MM.1S (cell line): ENCODE results near the gene ARHGAP44.

ENCODE experiments used
- DNase-seq: peaks from one replicate; pipeline ENCODE4 v3.0.0-alpha.2; 2015
- H2AFZ ChIP-seq: fragments of 300-600 bp; sonication (generic); 2 replicates; pipeline ENCODE4 v1.6.0; 2016; ENCODE audit warnings: antibody characterized with exemption, low read length
- H3F3A ChIP-seq: fragments of 300-600 bp; sonication (generic); 2 replicates; pipeline ENCODE4 v1.6.1; 2016; ENCODE audit warnings: mild to moderate bottlenecking, antibody characterized with exemption, low read length, moderate library complexity, mixed read lengths; ENCODE audit not compliant: insufficient read depth
- H3K27ac ChIP-seq: fragments of 300-600 bp; sonication (generic); 2 replicates; pipeline ENCODE4 v1.5.1; 2016; ENCODE audit warnings: mild to moderate bottlenecking, low read length
- H3K27me3 ChIP-seq: fragments of 300-600 bp; sonication (generic); replicated peaks from 2 replicates; pipeline ENCODE4 v1.6.0; 2016; ENCODE audit warnings: low read length; ENCODE audit not compliant: insufficient read depth
- H3K36me3 ChIP-seq: fragments of 300-600 bp; sonication (generic); replicated peaks from 2 replicates; pipeline ENCODE4 v1.6.1; 2016; ENCODE audit warnings: mild to moderate bottlenecking, low read length, mixed read lengths; ENCODE audit not compliant: insufficient read depth
- H3K4me1 ChIP-seq: fragments of 300-600 bp; sonication (generic); 2 replicates; pipeline ENCODE4 v1.6.1; 2016; ENCODE audit warnings: low read length, mixed read lengths
- H3K4me2 ChIP-seq: fragments of 300-600 bp; sonication (generic); 2 replicates; pipeline ENCODE4 v1.6.0; 2016; ENCODE audit warnings: low read depth, low read length
- H3K4me3 ChIP-seq: fragments of 300-600 bp; sonication (generic); 2 replicates; pipeline ENCODE4 v1.5.1; 2016; ENCODE audit warnings: low read length, mixed read lengths
- H3K79me2 ChIP-seq: fragments of 300-600 bp; sonication (generic); 2 replicates; pipeline ENCODE4 v1.6.1; 2016; ENCODE audit warnings: mixed run types, low read length, mixed read lengths
- H3K9ac ChIP-seq: fragments of 300-600 bp; sonication (generic); 2 replicates; pipeline ENCODE4 v1.6.1; 2016; ENCODE audit warnings: low read length, mixed read lengths
- H3K9me2 ChIP-seq: fragments of 300-600 bp; sonication (generic); replicated peaks from 2 replicates; pipeline ENCODE4 v1.6.1; 2016; ENCODE audit warnings: mild to moderate bottlenecking, low read length, mixed read lengths; ENCODE audit not compliant: insufficient read depth
- H3K9me3 ChIP-seq: fragments of 300-600 bp; sonication (generic); replicated peaks from 2 replicates; pipeline ENCODE4 v1.6.1; 2016; ENCODE audit warnings: mild to moderate bottlenecking, low read length, mixed read lengths; ENCODE audit not compliant: insufficient read depth
- H4K20me1 ChIP-seq: fragments of 300-600 bp; sonication (generic); 2 replicates; pipeline ENCODE4 v1.6.1; 2016; ENCODE audit warnings: mild to moderate bottlenecking, low read length, moderate library complexity, mixed read lengths; ENCODE audit not compliant: insufficient read depth
- CTCF ChIP-seq: fragments of 300-600 bp; sonication (generic); IDR thresholded peaks from 2 replicates; pipeline ENCODE4 v1.5.1; 2016; ENCODE audit warnings: antibody characterized with exemption, low read length, mixed read lengths
- EZH2 ChIP-seq: fragments of 300-600 bp; sonication (generic); optimal IDR thresholded peaks from 2 replicates; pipeline ENCODE3; 2017; ENCODE audit warnings: low read depth, mild to moderate bottlenecking, antibody characterized with exemption, low read length, mixed read lengths
- EZH2phosphoT487 ChIP-seq: fragments of 300-600 bp; sonication (generic); IDR thresholded peaks from 2 replicates; pipeline ENCODE4 v1.6.1; 2018; ENCODE audit warnings: antibody characterized with exemption, low read length

The ARHGAP44 gene

GRCh38 chr17:12813664-12814063 is 24.4 kb downstream of the ARHGAP44 start:
- H3K4me2 ChIP-seq, result no peak overlapping the region
- H3K27ac ChIP-seq, result no peak overlapping the region
- no peaks in the 10 kb centered on the region for H3K9me3 ChIP-seq
- no peak for TF ChIP-seq CTCF
- no peak for TF ChIP-seq EZH2
- TF ChIP-seq EZH2phosphoT487, result no peak
- H3K9ac ChIP-seq, result no peak overlapping the region
- no peaks in the 10 kb centered on the region for H3K27me3 ChIP-seq
- H3K4me1 ChIP-seq, result no peaks in the 10 kb centered on the region
- H2AFZ ChIP-seq, result no peak overlapping the region
- H3K4me3 ChIP-seq, result no peak overlapping the region
- DNase-seq, result no peak
- H3K36me3 ChIP-seq, result no peaks in the 10 kb centered on the region
- H3K9me2 ChIP-seq, result no peaks in the 10 kb centered on the region
- no peaks in the 10 kb centered on the region for H4K20me1 ChIP-seq
- no peaks in the 10 kb centered on the region for H3K79me2 ChIP-seq
- H3F3A ChIP-seq, result no peaks in the 10 kb centered on the region

DNA sequence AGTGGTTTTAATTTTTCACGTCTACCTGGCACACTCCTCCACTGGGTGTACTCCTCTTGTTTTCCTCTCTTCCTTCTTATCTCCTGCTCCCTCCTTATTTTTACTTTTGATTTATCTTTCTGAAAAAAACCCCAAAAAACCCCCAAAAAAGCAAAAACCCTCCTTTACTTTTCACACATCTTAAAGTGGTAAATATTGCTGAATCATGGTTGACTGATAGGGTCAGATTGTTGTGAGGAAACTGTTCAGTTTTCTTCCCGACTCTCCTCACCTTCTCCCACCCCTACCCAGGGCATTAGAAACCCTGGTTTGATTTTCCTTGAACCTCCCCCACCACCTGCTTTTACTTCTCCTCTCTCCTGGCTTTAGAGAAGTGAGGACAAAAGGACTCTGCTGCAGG is 25.4 kb downstream of the ARHGAP44 start:
- Histone ChIP-seq H3K4me2 (no peak overlapping the region), H3K79me2 (no peaks in the 10 kb centered on the region), H3K27me3 (no peaks in the 10 kb centered on the region), H3F3A (no peaks in the 10 kb centered on the region), H3K9me3 (no peaks in the 10 kb centered on the region), H3K9ac (no peak overlapping the region), H3K36me3 (no peaks in the 10 kb centered on the region), H3K9me2 (no peaks in the 10 kb centered on the region), H3K27ac (no peak overlapping the region), H2AFZ (no peak overlapping the region), H3K4me1 (no peaks in the 10 kb centered on the region), H4K20me1 (no peaks in the 10 kb centered on the region), H3K4me3 (no peak overlapping the region)
- no peak for TF ChIP-seq CTCF
- TF ChIP-seq EZH2phosphoT487, result no peak
- TF ChIP-seq EZH2, result no peak
- no peak for DNase-seq

GRCh38 chr17:12815642-12816141 is 26.4 kb downstream of the ARHGAP44 start:
- TF ChIP-seq CTCF (no peak), EZH2 (no peak), EZH2phosphoT487 (no peak)
- H3K4me3 ChIP-seq, result no peak overlapping the region
- no peak overlapping the region for H3K9ac ChIP-seq
- H3K9me3 ChIP-seq, result no peaks in the 10 kb centered on the region
- no peak overlapping the region; the same call in 1 of the 2 replicates for H3K4me2 ChIP-seq
- no peaks in the 10 kb centered on the region for H3K79me2 ChIP-seq
- no peaks in the 10 kb centered on the region for H3K36me3 ChIP-seq
- no peaks in the 10 kb centered on the region for H3K4me1 ChIP-seq
- H3K27ac ChIP-seq, result no peak overlapping the region
- H4K20me1 ChIP-seq, result no peaks in the 10 kb centered on the region
- no peaks in the 10 kb centered on the region for H3K9me2 ChIP-seq
- no peak overlapping the region for H2AFZ ChIP-seq
- no peaks in the 10 kb centered on the region for H3F3A ChIP-seq
- H3K27me3 ChIP-seq, result no peaks in the 10 kb centered on the region
- no peak for DNase-seq
